OCI-LY3 (cell line): Measurements from ENCODE around the gene INCENP.
"Not testable (repeated sequence)": the region's sequence is repeated elsewhere in the genome, so short reads cannot be mapped to it uniquely, and the experiment has no call there.

Experiments used
- H2AFZ ChIP-seq: fragments of 200-600, 300-600 bp; shearing (Covaris generic); 2 replicates; pipeline ENCODE4 v1.6.0; 2014; ENCODE audit warnings: antibody characterized with exemption, low read depth, low read length
- H3K27ac ChIP-seq: fragments of 200-600, 300-600 bp; sonication (generic); 2 replicates; pipeline ENCODE4 v1.5.1; 2014; ENCODE audit warnings: mild to moderate bottlenecking, low read length, moderate library complexity, mixed read lengths
- H3K27me3 ChIP-seq: fragments of 200-600, 300-600 bp; sonication (generic); 2 replicates; pipeline ENCODE4 v1.6.1; 2014; ENCODE audit warnings: low read depth, low read length, mixed read lengths
- H3K36me3 ChIP-seq: fragments of 200-600, 300-600 bp; sonication (generic); replicated peaks from 2 replicates; pipeline ENCODE3; 2014; ENCODE audit warnings: low read depth, low read length, mixed read lengths
- H3K4me1 ChIP-seq: fragments of 300-600, 200-600 bp; sonication (generic); 2 replicates; pipeline ENCODE4 v1.6.1; 2014; ENCODE audit warnings: low read length, mixed read lengths
- H3K4me2 ChIP-seq: fragments of 200-600, 300-600 bp; sonication (generic); 2 replicates; pipeline ENCODE4 v1.6.1; 2014; ENCODE audit warnings: low read length, mixed read lengths
- H3K4me3 ChIP-seq: fragments of 300-600, 200-600 bp; sonication (generic); 2 replicates; pipeline ENCODE4 v1.5.1; 2014; ENCODE audit warnings: antibody characterized with exemption, mild to moderate bottlenecking, low read length, moderate library complexity
- H3K79me2 ChIP-seq: fragments of 300-600, 200-600 bp; shearing (Covaris generic); 2 replicates; pipeline ENCODE4 v1.6.1; 2014; ENCODE audit warnings: mild to moderate bottlenecking, low read length, mixed read lengths
- H3K9ac ChIP-seq: fragments of 300-600, 200-600 bp; shearing (Covaris generic); 2 replicates; pipeline ENCODE4 v1.6.0; 2014; ENCODE audit warnings: mild to moderate bottlenecking, low read length, moderate library complexity
- H3K9me3 ChIP-seq: fragments of 200-600, 300-600 bp; shearing (Covaris generic); 2 replicates; pipeline ENCODE4 v1.6.1; 2014; ENCODE audit warnings: low read length, mixed read lengths; ENCODE audit not compliant: insufficient read depth
- H4K20me1 ChIP-seq: fragments of 200-600, 300-600 bp; sonication (generic); 2 replicates; pipeline ENCODE4 v1.6.1; 2016; ENCODE audit warnings: low read length, mixed read lengths; ENCODE audit not compliant: insufficient read depth
- CTCF ChIP-seq: fragments of 200-600, 300-600 bp; sonication (generic); IDR thresholded peaks from 2 replicates; pipeline ENCODE4 v1.5.1; 2014; ENCODE audit warnings: antibody characterized with exemption, low read length, low read depth
- EZH2phosphoT487 ChIP-seq: fragments of 200-600 bp; shearing (Covaris generic); IDR thresholded peaks from 2 replicates; pipeline ENCODE4 v1.6.1; 2018; ENCODE audit warnings: antibody characterized with exemption, mixed run types, low read depth

INCENP gene

GRCh38 chr11:62182147-62182891 lies 58.5 kb downstream of the INCENP start:
- H3K4me3 ChIP-seq: no peak overlapping the region
- no peaks in the 10 kb centered on the region for H3K36me3 ChIP-seq
- H3K79me2 ChIP-seq: no peaks in the 10 kb centered on the region
- no peak overlapping the region for H3K9ac ChIP-seq
- H3K27me3 ChIP-seq: peaks cover 44% of the 10 kb centered on the region
- no peak overlapping the region for H2AFZ ChIP-seq
- H4K20me1 ChIP-seq: no peaks in the 10 kb centered on the region
- H3K4me1 ChIP-seq: no peaks in the 10 kb centered on the region
- no peaks in the 10 kb centered on the region for H3K9me3 ChIP-seq
- H3K4me2 ChIP-seq: no peak overlapping the region
- H3K27ac ChIP-seq: no peak overlapping the region
- TF ChIP-seq EZH2phosphoT487: no peak
- TF ChIP-seq CTCF: no peak

- TF ChIP-seq EZH2phosphoT487: no peak
- no peak for TF ChIP-seq CTCF
- Histone ChIP-seq H3K27me3 (peaks cover 50% of the 10 kb centered on the region), H3K4me3 (no peak overlapping the region), H3K27ac (no peak overlapping the region), H3K9me3 (no peaks in the 10 kb centered on the region), H3K4me2 (no peak overlapping the region), H2AFZ (no peak overlapping the region), H3K79me2 (no peaks in the 10 kb centered on the region), H3K36me3 (no peaks in the 10 kb centered on the region), H3K9ac (no peak overlapping the region), H4K20me1 (no peaks in the 10 kb centered on the region), H3K4me1 (no peaks in the 10 kb centered on the region)
Measured at GRCh38 chr11:62186195-62186594, 62.4 kb downstream of the INCENP start.

- TF ChIP-seq EZH2phosphoT487: no peak
- no peak for TF ChIP-seq CTCF
Measured at GRCh38 chr11:62190011-62190410, 66.2 kb downstream of the INCENP start, which contains the start of gene SCGB1D1. Gene SCGB1D1 (plus strand): TSS chr11:62190216. CDS start chr11:62190285, 69 bp downstream.

GRCh38 chr11:62193952-62194351 lies 70.1 kb downstream of the INCENP start:
- no peak overlapping the region for H3K4me2 ChIP-seq
- H3K27ac ChIP-seq: no peak overlapping the region
- peaks cover 28% of the 10 kb centered on the region for H3K27me3 ChIP-seq
- H3K4me1 ChIP-seq: peaks cover 10% of the 10 kb centered on the region; the same call in 1 of the 2 replicates
- no peak overlapping the region for H3K9ac ChIP-seq
- TF ChIP-seq CTCF: no peak
- TF ChIP-seq EZH2phosphoT487: no peak
- no peak overlapping the region for H3K4me3 ChIP-seq
- no peaks in the 10 kb centered on the region for H3K9me3 ChIP-seq
- H3K79me2 ChIP-seq: no peaks in the 10 kb centered on the region
- H3K36me3 ChIP-seq: no peaks in the 10 kb centered on the region
- H2AFZ ChIP-seq: no peak overlapping the region
- no peaks in the 10 kb centered on the region for H4K20me1 ChIP-seq

More at GRCh38 chr11:62190011-62190410, 66.2 kb downstream of the INCENP start, which contains the start of gene SCGB1D1:
- Histone ChIP-seq H3K4me2 (no peak within 1 kb of the TSS), H4K20me1 (no peaks in the 10 kb centered on the region), H3K4me3 (no peak within 1 kb of the TSS), H3K9ac (no peak within 1 kb of the TSS), H3K27me3 (peaks cover 35% of the 10 kb centered on the region), H3K36me3 (no peaks in the 10 kb centered on the region), H3K9me3 (no peaks in the 10 kb centered on the region), H3K27ac (no peak within 1 kb of the TSS), H3K4me1 (peaks cover 6% of the 10 kb centered on the region; the same call in 1 of the 2 replicates), H3K79me2 (no peaks in the 10 kb centered on the region), H2AFZ (no peak within 1 kb of the TSS)

GRCh38 chr11:62195010-62195409 lies 71.2 kb downstream of the INCENP start:
- not testable (repeated sequence) for H3K4me2 ChIP-seq, H3K27ac ChIP-seq, H4K20me1 ChIP-seq, H3K9me3 ChIP-seq, H3K9ac ChIP-seq, H3K4me3 ChIP-seq, H2AFZ ChIP-seq, H3K36me3 ChIP-seq, H3K79me2 ChIP-seq, H3K4me1 ChIP-seq
- peaks cover 24% of the 10 kb centered on the region for H3K27me3 ChIP-seq
